Endometrial microvascular endothelial cells (primary cell): ENCODE data around the gene CDC42BPG. TPM values are rescaled to one million over a fixed set of nuclear protein-coding genes. Genes with fewer than 3 reads are reported as not detected.

Source experiments
- in situ Hi-C: cut with HindIII; loops from 2 replicates; pipeline ENCODE4 v1.10.0; 2017; ENCODE audit warnings: low sequenced_read_pairs, low pct_unique_long_range_greater_than_20kb; ENCODE audit errors: inconsistent ontology term
- total RNA-seq: library from RNA; depleted of rRNA; stranded (reverse); fragments of >200 nt; gene quantifications from one replicate; pipeline ENCODE4 v1.2.3, GENCODE V29; 2015; ENCODE audit errors: inconsistent ontology term

CDC42BPG gene, protein sequence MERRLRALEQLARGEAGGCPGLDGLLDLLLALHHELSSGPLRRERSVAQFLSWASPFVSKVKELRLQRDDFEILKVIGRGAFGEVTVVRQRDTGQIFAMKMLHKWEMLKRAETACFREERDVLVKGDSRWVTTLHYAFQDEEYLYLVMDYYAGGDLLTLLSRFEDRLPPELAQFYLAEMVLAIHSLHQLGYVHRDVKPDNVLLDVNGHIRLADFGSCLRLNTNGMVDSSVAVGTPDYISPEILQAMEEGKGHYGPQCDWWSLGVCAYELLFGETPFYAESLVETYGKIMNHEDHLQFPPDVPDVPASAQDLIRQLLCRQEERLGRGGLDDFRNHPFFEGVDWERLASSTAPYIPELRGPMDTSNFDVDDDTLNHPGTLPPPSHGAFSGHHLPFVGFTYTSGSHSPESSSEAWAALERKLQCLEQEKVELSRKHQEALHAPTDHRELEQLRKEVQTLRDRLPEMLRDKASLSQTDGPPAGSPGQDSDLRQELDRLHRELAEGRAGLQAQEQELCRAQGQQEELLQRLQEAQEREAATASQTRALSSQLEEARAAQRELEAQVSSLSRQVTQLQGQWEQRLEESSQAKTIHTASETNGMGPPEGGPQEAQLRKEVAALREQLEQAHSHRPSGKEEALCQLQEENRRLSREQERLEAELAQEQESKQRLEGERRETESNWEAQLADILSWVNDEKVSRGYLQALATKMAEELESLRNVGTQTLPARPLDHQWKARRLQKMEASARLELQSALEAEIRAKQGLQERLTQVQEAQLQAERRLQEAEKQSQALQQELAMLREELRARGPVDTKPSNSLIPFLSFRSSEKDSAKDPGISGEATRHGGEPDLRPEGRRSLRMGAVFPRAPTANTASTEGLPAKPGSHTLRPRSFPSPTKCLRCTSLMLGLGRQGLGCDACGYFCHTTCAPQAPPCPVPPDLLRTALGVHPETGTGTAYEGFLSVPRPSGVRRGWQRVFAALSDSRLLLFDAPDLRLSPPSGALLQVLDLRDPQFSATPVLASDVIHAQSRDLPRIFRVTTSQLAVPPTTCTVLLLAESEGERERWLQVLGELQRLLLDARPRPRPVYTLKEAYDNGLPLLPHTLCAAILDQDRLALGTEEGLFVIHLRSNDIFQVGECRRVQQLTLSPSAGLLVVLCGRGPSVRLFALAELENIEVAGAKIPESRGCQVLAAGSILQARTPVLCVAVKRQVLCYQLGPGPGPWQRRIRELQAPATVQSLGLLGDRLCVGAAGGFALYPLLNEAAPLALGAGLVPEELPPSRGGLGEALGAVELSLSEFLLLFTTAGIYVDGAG (N-terminal part only)
- total RNA-seq: 0.19 TPM

- in situ Hi-C loops: loop anchor here (10.0 kb wide), 1 partner anchor 50 kb away; no protein-coding TSS in a partner anchor
These were observed at the start of gene CDC42BPG for GRCh38 chr11:64844330-64845128. Gene CDC42BPG (minus strand): TSS chr11:64844653. CDS start chr11:64844569, 84 bp downstream.

DNA sequence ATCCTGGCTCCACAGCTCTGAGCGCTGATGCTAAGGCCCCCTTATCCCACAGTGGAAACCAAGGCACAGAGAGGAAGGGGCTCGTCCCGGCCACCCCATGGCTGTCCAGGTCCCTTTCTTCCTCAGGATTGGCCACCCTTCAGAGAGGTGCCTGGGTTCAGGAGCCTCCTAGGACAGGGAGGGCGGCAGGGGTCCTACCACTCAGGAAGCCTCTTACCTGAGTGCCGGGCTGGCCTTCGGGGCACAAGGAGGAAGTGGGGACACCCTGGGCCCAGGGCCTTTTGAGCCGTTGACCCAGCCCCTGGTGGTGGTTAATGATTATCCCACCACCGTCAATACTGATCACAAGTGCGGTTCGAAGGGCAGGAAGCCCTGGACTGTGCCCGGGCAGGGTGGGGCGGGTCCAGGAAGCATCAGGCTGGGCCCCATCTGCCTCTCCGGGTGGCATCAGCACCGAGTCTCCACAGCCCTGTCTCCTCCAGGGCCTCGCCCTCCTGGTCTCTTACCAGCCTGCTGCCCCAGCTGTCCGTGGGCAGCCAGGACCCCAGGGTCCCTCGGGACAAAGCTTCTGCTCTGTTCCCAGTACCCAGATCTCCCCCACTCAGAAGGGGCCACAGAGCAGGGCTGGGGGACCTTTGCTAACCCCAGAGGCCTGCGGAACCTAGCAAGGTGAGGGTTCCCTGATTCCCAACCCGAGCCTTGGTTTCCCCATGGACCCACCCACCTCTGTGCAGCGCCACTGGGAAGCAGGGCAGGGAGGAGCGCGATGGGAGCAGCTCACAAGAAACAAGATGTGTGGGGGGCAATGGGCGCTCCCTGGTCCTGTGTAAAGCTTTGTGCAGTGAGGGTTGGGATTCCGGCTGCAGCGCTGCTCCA, 49.0 kb upstream of the CDC42BPG start:
- in situ Hi-C loops: loop anchor here (10.0 kb wide), 1 partner anchor 49 kb away; the partner anchor contains the start of gene CDC42BPG

GRCh38 chr11:64892838-64893193, 48.4 kb upstream of the CDC42BPG start:
- in situ Hi-C loops: loop anchor here (10.0 kb wide), 1 partner anchor 48 kb away; the partner anchor contains the start of gene CDC42BPG

GRCh38 chr11:64892411-64892831, 48.0 kb upstream of the CDC42BPG start:
- in situ Hi-C loops: loop anchor here (10.0 kb wide), 1 partner anchor 48 kb away; the partner anchor contains the start of gene CDC42BPG

DNA sequence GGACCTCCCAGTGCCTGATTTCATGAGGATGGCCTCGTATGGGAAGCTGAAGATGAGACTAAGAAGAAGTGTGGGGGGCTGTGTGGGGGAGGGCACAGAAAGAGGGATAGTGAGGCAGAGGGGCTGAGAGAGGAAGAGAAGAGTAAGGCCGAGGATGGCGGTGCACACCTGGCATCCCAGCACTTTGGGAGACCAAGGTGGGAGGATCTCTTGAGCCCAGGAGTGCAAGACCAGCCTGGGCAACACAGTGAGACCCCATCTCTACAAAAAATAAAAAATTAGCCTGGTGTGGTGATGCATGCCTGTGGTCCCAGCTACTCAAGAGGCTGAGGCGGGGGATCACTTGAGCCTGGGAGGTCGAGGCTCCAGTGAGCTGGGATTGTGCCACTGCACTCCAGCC, 47.4 kb upstream of the CDC42BPG start:
- in situ Hi-C loops: loop anchor here (10.0 kb wide), 1 partner anchor 47 kb away; the partner anchor contains the start of gene CDC42BPG

DNA sequence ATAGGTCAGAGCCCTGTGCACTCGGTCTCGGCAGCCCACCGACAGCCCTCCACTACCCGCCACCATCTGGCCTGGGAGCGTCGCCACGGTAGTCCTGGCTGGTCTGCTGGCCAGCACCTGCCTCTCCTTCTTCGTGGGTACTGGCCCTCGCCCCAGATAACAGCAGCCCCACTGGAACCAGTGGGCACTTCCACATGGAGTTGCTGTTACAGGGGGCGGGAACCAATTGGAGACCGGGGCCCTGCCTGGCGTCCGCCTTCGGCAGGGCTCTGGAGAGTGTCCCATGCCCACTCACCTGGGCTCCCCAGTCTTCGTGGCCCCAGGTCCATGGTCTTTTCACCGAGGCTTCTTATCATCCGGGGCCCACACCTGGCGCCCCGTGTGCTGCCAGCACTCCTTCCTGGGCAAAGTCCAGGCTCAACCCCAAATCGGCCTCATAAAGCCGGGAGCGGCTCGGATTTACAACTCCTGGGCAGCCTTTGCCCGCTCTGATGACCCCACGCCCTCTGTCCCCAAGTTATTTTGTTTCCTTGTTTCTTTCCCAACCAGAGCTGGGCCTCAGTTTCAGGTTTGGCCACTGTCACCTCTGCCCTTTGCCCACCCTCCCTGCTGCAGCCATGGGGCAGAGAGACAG, 46.9 kb upstream of the CDC42BPG start:
- in situ Hi-C loops: loop anchor here (10.0 kb wide), 1 partner anchor 47 kb away; the partner anchor contains the start of gene CDC42BPG

GRCh38 chr11:64890522-64890939, 46.1 kb upstream of the CDC42BPG start:
- in situ Hi-C loops: loop anchor here (10.0 kb wide), 1 partner anchor 46 kb away; the partner anchor contains the start of gene CDC42BPG

DNA sequence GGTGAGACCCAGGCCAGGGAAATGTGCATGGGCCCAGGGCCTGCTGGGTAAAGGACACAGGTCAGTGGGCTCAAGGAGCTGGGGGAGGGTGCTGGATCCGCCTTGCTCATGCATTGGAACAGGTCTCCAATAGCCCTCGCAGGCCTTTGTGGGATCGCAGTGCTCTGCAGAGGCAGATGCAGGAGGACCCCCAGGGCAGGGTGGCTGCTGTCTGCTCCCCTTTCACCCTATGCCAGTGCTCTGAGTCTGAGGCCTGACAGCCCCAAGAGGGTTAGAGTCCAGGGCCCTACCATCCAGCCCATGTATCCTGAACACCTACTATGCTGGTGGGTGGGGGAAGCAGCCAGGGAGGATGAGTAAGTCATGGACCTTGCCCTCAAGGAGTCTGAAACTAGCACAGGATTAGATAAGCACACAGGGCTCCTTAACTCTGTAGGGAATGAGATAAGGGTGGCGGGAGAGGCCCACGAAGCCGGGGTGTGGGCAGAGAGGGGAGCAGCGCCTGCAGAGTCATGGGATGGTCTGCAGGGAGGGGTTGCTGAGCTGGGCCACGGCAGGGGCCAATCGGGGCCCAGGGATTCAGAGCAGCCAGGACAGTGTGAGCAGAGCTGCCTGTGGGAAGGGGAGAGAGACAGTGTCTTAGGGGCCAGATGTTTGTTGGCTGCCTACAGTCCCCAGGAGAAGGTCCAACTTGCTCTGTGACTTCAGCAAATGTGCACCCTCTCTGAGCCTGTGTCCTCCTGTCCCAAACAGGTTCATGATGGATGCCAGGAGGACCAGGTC, 44.5 kb upstream of the CDC42BPG start:
- in situ Hi-C loops: no loop called here

DNA sequence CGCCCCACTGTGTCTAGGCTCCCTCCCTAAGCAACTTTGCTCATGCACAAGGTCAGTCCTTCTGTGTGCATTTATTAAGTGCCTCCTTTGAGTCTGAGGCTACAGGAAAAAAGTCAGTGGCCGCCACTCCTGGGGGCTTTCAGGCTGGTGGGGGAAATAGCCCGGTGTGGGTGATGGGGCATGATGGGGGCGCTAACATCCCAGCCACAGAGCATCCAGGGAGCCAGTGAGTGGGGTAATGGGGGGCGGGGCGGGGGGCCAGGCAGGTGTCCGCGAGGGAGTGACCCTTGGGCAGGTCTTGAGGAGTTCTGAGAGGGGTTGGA, 43.9 kb upstream of the CDC42BPG start:
- in situ Hi-C loops: no loop called here

GRCh38 chr11:64887757-64888405, 43.4 kb upstream of the CDC42BPG start:
- in situ Hi-C loops: no loop called here

DNA sequence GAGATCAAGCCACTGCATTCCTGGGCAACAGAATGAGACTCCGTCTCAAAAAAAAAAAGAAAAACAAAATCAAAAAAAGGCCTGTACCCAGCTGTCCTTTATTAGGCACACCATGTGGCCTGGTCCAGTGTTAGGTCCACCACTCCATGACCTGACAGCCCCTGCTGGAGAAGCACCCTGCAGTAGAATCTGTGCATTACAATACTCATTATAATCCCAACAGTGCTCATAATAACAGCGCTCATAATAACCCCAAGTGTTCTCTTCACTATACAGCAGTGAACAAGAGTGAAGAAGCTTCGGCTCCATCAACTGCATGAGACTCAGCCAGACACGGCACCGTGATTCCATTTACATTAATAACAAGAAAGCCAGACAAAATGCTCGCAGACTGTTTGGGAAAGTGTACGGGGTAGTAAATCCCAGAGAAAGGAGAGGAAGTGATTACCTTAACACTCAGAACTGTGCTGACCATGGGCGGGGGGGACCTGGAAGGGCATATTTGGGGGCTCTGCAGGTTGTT, 42.8 kb upstream of the CDC42BPG start:
- in situ Hi-C loops: no loop called here

DNA sequence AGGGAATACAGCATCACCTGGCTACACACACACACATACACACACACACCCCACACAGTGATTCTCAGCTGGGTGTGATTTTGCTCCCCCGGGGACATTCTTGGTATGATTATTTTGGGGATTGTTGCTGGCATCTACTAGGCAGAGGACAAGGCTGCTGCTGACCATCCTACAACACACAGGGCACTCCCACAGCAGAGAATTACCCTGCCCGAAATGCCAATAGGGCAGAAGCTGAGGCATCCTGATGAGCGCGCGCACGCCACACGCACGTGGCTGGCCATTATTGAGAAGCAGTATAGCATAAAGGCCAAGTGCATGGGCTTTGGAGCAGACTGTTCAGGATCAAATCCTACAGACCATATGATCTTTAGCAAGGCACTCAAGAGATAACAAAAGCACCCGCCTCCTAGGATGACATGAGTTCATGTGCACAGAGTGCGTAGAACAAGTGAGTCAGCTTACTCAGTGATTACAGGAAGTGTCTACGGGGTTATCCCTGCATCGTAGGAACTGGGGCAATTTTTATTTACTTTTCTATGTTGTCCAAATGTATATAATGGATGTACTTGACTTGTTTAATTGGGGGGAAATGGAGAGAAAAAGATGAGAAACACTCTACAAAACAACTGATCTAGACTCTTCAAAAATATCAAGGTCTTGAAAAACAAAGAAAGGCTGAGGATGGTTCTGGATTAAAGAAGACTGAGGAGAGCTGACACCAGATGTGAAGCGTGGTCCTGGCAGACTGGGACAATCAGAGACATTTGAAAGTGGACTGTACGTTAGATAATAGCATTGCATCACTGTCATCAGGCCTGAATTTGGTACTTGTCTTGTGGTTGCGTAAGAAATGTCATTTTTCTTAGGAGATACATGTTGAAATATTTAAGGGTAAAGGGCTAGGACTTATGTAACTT, 41.2 kb upstream of the CDC42BPG start:
- in situ Hi-C loops: no loop called here

DNA sequence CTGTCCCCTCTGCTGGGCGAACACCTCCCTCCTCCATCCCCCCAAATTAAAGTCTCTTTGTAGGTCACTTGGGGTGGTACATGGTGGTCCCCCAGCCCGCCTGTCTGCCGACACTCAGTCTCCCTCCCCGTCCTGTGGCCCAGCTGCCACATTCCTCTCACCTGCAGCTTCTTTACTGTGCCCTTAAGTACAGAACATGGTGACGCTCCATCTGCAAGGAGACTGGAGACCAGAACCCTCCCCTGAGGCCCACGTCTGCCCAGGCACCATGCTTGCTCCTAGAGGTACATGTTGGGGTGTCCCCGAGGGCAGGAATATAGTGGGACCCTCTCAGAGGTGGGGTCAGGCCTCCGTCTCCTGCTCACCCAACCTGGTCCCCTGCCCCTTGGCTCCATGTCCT, 39.6 kb upstream of the CDC42BPG start:
- in situ Hi-C loops: no loop called here

DNA sequence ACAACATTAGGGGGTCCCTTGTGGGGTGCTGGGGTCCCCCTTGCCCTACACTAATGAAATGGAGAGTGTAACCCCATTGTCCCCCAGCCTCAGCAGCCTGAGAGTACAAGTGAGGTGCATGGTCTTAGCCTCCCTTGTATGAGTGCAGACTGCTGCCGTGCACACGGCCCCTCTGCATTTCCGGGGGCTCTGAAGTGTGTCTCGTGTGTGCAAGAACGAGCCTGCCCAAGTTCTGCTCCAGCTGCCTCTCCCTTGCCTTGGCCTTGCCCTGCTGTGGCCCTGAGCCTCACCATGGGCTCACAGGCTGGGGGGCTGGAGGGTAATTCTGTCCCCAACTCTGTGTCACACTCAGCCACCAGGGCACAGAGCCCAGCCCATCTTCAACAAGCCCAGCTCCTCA, 39.1 kb upstream of the CDC42BPG start:
- in situ Hi-C loops: no loop called here
